Islet of Langerhans (tissue), 1 donor: Measurements from ENCODE around the gene KEL.

Experiments
- FAIRE-seq: peaks from one replicate; lab custom pipeline; 2011; peaks lifted over from hg19 to GRCh38; lab: Jason Lieb, UNC

KEL gene

DNA sequence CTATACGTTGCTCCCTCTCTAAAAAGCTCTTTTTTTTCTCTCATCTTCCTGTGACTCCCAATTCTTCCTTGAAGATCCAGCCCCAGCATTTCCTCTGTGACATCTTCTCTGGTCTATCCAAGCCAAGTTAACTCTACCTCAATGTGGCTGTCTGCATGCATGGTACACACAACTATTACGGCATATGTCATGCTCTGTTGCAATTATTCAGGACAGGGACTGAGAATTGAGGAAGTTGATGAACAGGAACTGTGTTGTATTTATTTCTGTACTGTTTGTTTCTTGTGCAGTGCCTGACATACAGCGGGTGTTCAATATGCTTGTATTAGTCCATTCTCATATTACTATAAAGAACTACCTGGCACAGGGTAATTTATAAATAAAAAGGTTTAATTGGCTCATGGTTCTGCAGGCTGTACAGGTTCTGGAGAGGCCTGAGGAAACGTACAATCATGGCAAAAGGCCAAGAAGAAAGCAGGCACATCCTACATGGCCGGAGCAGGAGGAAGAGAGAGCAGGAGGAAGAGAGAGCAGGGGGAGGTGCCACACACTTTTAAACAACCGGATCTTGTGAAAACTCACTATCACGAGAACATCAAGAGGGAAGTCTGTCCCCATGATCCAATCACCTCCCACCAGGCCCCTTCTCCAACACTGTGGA lies 34.9 kb downstream of the KEL start:
- no peak for FAIRE-seq

DNA sequence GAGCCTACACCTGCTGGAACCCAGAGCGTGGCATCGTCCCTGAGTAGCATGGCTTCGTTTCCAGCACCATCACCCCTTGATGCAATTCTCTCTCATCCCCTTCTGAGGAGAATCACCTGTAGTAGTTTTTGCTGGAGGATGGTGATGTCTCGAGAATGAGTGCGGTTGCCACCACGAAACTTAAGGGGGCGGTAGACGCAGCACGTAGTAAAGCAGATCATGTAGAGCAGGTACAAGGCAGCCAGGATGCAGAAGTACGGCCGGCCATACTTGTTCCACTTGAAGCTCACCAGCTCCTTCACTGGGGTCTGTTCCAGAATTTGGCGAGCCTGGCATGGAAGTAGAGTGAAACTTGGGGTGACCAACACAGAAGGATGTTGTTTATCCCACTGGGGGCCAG lies 36.8 kb downstream of the KEL start:
- FAIRE-seq, result no peak

DNA sequence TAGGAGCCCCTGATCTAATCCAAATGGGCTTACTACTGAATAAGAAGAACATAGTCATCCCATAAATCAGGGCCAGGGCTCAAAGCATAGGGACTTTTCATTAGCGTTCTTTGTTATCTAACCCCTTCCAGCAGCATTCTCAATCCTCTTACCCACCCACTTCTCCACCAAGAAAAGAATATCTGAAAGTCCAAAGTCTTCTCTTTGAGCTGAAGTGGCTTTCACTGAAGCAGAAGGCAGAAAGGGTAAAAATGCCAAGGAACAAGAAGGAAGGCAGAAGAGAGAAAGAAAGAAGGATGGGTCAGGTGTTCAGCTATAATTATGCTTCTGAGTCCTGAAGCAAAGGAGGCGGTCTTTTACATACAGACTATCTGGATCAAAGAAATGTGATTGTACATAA lies 38.8 kb downstream of the KEL start:
- FAIRE-seq, result no peak

DNA sequence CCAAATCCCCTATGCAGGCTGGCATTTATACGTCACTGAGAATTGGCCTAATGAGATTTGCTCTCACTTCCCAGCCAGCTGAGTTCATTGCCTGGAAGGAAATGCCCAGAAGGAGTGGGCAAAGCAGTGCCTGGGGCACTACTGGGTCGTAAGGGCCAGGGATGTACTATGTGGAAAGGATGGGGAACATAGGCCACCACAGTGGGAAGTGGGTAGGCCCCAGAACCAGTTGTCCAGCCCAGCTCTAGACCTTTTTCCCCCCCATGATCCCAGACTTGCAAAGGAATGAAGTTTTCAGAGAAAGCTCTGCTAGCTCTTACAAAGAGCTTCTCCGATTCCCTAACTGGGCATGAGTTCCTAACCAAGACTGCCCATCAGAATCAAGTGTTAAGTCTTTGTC lies 42.5 kb downstream of the KEL start:
- no peak for FAIRE-seq

DNA sequence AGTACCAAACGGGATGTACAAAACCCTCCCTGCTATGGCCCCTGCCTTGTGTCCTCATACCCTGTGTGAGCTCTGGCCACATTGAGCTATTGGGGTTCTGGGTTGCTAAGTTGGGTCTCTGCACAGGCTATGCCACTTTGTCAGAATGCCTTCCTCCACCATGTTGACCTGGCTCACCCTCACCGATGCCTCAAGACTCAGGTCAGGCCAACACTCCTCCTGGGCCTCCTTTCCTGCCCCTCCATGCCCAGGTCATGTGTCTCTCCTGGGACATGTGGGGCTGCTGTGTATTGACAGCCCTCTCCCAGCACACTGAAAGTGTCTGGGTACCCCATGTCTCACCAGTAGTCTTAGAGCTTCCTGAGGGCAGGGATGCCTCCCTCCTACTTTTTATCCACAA lies 43.3 kb downstream of the KEL start:
- FAIRE-seq, result no peak

DNA sequence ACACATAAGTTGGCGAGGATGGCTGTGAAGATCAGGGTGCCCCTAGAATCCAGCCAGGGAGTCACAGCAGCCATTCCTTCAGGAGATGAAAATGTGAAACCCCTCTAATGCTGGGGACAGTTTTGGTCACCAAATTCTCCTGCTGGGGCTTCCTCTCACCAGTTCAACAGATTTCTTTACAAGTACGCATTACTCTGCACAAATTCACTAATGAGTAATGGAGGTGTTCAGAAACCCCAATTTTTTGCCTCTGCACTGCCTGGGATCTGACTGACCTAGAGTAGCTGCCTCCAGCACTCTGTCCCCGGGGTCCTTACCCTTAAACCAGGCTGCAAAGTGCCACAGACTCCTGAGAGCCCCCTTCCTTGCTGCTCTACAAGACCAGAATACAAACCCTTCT lies 44.7 kb downstream of the KEL start:
- no peak for FAIRE-seq

DNA sequence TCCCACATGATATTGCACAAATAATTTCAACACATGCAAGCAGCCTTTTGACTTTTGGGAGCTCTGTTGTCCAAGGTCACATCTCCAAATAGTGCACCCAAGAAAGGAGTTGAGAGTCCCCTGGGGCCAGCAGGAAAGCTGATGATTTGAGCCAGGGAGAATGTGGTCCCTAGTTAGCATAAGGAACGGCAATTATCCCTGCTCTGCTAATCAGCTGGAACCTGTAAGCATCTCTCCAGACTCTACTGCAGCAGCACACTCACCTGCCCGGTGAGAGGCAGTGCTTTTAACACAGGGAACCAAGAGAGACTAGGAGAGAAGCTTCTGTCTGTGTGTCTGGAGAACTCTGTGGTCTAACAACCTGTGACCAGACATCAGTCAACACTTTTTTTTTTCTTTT lies 45.7 kb downstream of the KEL start:
- no peak for FAIRE-seq

DNA sequence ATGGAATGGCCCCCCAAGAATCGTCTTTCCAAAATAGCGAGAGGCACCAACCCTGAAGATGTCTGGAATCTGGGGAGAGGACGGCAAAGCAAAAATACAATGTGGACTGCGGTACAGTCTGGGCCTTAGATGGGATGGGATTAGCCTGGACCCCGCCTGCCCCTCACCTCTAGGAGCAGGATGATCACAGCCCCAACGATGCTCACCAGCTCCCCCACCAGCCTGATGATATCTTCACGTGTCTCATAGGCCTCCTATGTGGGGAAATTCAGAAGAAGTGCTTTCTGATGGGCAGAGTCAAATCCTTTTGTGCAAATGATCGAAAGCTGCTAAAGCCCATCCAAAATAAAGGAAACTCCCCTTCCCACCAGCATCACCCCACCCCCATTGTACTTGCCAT lies 46.8 kb downstream of the KEL start:
- FAIRE-seq, result no peak

DNA sequence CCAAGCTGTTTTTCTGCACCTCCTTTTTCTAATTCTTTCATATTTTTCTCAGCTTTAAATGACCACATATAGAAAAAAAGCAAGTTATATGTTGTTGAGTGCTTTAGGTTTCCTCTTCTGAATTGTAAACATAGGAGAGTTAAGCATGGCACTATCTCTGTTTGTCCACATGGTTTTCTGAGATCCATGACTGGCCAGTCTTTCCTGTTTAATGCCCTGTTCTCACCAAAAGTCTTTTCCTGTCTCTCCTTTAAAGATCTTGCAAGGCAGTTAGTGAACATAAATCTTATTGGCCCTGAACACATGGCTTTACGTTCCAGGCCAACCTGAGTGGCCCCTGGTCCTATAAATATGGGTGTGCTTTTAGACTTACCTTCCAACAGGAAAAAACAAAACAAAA lies 48.0 kb downstream of the KEL start:
- FAIRE-seq, result no peak

DNA sequence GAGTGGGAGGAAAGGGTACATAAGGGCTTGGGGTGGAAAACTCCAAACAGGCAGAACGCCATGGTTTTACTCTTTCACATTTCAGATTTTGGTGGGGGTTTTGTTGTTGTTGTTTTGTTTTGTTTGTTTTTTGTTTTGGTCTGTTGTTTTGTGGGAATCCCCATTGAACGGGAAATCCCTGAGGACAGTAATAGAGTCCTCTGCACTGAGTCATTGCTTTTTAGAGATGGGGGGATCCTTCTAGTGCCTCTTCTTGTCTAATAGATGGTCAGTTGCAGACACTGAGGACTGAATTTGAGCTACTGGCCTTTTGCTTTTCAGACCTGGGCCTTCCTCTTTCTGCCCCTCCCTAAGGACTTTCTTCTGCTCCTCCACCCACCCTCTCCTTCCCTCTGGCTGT lies 48.6 kb downstream of the KEL start:
- FAIRE-seq, result no peak

DNA sequence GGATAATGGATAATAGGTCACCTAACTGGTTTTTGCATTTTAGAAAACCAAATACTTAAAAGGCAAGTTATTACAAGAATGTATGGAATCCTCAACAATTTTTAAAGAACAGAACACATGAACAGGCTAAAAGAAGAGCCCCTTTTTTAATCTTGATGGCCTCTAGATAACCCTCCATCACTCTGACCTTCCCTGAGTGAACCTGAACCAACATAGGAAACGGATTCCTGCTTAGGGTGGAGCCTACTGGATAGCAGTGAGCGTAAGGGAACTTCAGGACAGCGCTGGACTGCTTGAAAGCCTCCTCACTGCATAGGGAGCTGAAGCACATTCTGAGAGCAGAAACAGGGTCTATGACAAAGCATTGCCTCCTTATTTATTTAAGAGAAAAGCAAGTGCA lies 49.1 kb downstream of the KEL start:
- FAIRE-seq, result no peak

DNA sequence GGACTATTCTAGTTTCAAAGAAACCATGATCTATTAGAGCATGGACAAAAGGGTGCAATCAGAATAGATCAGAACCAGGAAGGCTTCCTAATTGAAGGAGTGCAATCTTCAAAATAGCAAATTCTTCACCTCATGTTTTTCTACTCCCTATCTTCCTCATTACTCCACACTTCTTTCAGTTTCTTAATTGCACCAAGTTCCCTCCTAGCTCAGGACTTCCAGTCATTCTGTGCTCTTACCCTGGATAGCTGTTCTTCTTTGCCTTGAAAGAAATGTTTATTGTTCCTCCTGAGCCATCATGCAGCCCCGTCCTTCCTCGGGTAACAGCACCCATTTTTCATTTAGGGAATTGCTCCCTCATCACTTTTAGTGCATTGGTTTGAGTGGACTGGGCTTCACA lies 51.7 kb downstream of the KEL start:
- FAIRE-seq, result no peak

DNA sequence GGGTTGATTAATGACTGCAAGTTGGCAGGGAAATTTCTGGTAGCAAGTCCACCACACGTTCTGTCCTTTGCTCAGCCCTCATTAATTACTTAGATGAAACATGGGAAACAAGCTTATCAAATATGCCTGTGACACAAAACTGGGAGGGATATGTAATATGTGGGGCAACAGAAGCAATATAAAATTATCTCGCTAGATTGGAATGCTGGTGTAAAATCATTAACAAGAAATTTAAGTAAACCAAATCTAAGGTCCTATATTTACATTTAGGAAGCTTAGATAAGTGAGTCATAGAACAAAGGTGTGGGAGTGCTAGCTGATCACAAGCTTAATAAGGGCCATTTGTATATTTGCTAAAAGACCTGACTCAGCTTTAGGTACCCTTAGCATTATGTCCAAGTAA lies 52.1 kb downstream of the KEL start:
- peak; percentile 86 for FAIRE-seq

DNA sequence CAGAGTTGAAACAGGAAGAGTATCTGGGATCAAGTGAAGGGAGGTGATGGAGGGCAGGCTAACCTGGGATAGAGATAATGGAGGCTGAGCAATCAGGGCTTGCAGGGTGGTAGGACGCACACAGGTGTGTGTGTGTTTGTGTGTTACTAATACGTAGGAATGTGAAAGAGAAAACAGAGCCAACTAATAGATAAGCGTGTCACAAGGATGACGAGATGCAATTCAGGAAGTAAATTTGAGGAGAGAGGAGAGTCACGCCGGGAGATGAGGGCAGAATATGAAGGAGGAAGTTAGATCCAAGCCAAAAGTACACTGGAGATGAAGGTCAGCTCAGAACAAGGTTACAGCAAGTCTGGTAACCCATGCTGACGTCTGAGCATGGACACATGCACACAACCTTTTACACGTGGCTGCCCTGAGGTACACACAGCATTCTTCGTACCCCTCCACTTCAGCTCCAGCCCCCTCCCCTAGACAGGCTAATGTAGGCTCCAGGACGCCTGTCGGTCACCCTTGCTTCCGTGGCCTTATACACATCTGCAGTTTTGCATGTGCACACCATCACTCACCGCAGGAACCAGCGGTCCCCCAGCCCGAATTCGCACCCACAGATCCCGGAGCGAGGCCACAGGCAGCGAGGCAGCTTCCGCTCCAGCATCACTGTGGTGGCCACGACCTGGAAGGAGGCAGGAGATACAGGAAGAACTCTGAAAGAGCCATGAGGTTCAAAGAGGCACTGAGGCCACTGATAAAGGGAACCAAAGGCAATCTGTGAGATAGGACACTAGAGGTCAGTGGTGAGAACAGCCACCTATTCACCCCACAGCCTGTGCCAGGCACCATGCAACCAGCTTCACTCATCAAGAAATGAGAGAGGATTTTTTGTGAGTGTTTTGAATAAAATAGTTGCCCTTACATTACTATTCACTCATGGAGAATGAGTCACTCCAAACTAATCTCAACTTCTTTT lies 53.0 kb downstream of the KEL start:
- no peak for FAIRE-seq

DNA sequence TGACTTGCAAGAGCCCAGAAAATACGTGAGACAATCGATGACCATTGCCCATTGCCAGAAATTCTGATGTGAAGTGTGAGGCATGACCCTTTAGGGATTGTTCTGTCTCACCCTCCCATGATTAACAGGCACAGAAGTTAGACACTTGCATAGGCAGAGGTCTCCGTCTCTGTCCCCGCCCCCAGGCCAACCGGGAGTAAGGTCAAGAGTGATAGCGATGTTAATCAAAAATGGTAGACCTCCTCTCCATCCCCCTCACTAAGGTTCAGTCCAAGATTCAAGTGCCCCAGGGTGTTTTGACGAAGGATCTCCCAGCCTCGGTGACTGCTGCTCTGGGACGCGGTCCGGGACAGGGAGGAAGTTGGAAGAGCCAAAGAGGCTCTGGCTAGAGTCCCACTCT lies 53.9 kb downstream of the KEL start:
- FAIRE-seq, result no peak

DNA sequence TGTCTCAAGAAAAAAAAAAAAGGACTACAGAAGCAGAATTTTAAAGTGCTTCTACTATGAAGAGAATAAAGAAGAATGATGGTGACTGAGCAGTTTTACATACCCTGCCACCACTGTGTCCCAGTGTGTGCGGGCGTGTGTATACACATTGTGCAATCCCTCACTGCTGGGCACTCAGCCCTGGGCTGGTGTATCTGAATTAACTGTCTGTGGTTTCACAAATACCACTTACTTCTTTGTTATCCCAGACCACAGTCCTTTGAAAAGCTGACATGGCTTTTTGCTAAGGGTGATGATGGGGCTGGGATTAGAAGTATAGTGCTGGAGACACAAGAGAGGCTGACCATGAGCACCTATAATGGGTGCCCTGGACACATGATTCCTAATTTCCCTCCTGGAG lies 55.5 kb downstream of the KEL start:
- no peak for FAIRE-seq

DNA sequence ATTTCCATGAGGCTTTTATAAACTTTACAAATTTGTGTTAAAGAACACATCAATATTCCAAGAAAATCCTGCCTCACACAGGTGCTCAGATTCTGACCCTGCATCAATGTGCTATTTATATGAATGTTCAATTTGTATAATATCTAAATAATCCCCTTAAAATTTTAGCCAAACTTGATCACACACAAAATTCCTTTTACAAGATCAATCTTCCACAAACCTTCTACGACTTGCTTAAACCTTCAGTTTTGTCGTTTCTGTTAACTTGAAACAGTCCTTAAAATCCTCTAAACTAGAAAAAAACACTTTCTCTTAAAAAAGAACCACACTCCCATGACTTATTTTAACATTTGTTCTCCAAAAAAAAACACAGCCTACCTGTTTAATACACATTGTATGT lies 56.4 kb downstream of the KEL start:
- no peak for FAIRE-seq

DNA sequence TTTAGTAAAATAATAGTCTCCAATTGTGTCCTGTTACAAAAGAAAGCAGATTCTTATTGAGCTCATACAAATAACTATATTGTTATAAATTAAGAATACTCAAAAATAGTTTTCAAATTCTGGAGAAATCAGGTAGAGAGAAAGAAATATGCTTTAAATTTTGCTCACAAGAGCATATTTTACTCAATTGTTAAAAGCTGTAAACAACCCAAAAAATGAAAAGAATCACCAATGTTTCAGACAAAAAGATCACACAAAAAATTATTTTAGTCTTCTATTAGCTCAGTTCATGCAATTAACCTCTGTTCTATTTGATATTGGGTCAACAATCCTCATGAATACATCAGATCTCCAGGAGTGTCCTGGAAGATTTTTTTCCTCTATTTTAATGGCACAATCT lies 58.0 kb downstream of the KEL start:
- FAIRE-seq, result no peak

DNA sequence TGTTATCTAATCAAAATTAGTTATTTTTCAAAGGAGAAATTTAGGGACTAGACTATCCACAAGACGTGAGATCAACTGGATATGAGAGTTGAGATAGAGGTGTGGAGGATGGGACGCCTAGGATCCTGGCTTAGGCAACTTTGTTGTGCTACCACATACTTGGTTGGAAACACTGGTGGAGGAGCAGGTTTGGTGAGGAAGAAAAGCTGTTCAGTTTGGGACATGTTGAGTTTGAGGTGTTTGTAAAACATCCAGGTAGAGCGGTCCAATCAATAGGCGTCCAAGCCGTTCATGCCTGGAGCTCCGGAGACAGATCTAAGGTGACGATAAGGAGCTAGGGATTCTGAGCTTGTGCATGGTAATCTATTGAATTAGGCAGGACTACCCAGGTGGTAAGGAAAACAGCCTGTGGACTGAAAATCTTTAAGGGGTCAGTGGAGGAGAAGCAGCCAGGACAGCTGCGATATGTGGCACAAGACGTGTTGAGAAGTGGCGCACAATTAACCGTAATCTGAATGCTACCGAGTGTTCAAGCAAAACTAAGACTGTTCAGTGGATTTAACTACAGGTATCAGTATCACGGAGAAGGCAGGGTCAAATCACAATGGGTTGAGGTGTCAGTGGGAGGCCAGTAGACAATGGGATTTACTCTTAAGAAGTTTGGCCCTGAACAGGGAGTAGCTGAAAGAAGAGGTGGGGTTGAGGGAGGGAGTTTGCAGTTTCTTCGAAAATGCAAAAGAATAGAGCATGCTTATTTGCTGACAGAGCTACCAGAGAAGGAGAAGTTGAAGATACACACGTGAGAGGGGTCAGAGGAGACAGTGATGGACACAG lies 60.5 kb downstream of the KEL start:
- FAIRE-seq, result no peak

DNA sequence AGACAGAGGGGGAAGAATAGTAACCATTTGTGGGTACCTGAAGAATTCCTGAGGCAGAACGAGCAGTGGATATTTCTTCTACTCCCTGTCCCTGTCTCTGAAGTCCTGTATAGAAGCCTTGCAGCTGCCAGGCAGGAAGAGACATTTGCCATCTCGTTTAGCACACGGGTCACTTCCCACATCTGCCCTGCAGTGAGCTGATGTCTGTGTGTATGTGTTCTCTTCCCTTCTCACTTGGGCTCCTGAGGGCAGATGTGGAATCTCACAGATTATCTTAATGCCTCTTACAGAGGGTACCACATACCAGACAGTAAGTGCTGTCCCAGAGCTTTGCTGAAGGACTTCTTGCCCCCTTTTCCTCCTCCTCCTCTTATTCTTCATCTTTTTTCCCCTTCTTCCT lies 62.5 kb downstream of the KEL start:
- FAIRE-seq, result no peak

DNA sequence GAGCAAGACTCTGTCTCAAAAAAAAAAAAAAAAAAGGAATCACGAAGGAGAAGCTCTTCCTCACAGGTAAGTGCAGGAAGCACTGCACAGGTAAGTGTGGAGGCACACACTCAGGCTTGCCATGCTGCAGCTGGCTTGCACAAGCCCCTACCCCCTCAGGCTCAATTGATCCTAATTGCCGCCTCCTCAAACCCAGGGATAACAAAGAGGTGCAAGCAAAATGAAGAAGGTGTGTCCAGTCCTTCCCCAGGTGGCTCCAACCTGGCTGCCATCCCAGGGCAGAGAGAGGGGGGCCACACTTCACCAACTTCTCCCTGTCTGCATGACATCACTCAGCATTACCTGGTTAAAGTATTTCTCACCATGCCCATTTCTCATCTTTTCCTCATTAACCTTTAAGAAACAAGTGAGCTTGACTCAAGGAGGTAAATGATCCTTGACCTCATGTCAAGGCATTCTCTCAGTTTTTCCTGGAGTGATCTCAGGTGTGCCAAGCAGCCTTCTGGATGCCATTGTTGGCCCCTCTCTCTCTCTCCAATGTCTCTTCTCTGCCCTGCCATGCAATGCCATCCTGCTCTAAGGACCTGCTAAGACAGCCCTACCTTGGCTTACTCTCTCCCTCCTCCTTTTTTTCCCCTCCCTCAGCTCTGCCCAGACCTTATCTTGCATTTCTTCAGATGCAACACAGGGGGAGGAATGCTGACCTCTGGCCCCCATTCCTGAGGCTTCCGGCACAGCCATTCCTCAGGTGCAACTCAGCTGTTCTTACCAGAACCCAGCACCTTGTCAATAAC lies 63.6 kb downstream of the KEL start:
- no peak for FAIRE-seq

DNA sequence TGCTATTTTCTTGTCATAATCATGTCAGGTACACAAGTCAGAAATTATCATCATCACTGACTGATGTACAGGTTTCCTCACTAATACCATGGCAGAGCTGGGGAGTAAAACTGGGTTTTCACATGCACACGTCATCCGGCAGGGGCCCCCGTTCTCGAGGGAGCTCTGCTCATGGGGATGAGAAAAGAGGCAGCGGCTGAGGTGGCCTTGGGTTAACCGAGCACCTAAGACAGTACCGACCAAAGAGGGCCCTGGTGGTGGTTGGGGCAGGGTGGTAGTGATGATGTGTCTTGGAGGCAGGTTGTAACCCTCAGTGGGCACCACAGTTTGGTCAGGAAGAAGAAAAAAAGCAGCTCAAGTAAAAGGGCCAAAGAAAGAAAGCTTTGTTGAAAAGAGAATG lies 64.5 kb downstream of the KEL start:
- FAIRE-seq, result no peak
